ENCODE data around the gene FER1L5. TPM values are rescaled to one million over a fixed set of nuclear protein-coding genes. Genes with fewer than 3 reads are reported as not detected.
A peak's percentile ranks its signal among the peaks of the same experiment; 100 is the strongest.
"Not testable (repeated sequence)": the region's sequence is repeated elsewhere in the genome, so short reads cannot be mapped to it uniquely, and the experiment has no call there.

Gene FER1L5
- total RNA-seq, 2 experiments from 2014 or later: not detected

GRCh38 chr2:96663177-96663576 lies 20.6 kb downstream of the FER1L5 start:
- POLR2A ChIA-PET: no interaction called here
- H3K4me3 Mint-ChIP-seq: no peak overlapping the region
- no peak for DNase-seq
- ATAC-seq: no peak
- H3K27me3 Mint-ChIP-seq (ENCODE audit: low read depth): peaks cover 6% of the 10 kb centered on the region
- no peaks in the 10 kb centered on the region for H3K36me3 Mint-ChIP-seq (ENCODE audit: low read depth)
- CTCF ChIA-PET: no interaction called here
- no peaks in the 10 kb centered on the region for H3K9me3 Mint-ChIP-seq (ENCODE audit: insufficient read depth)
- H3K4me1 Mint-ChIP-seq (ENCODE audit: low read depth): no peaks in the 10 kb centered on the region
- H3K27ac Mint-ChIP-seq: peak overlapping the region; percentile 28

- CTCF ChIA-PET: no interaction called here
- H3K27ac Mint-ChIP-seq: no peak overlapping the region
- H3K4me3 Mint-ChIP-seq: no peak overlapping the region
- H3K4me1 Mint-ChIP-seq (ENCODE audit: low read depth): no peaks in the 10 kb centered on the region
- ATAC-seq: no peak
- POLR2A ChIA-PET: no interaction called here
- no peaks in the 10 kb centered on the region for H3K36me3 Mint-ChIP-seq (ENCODE audit: low read depth)
- H3K27me3 Mint-ChIP-seq (ENCODE audit: low read depth): peaks cover 4% of the 10 kb centered on the region
- no peak for DNase-seq
- H3K9me3 Mint-ChIP-seq (ENCODE audit: insufficient read depth): no peaks in the 10 kb centered on the region
These were observed 21.3 kb downstream of the FER1L5 start for GRCh38 chr2:96663829-96664228.

- Mint-ChIP-seq H3K9me3 (ENCODE audit: insufficient read depth) (no peaks in the 10 kb centered on the region), H3K4me1 (ENCODE audit: low read depth) (no peaks in the 10 kb centered on the region), H3K4me3 (no peak overlapping the region), H3K36me3 (ENCODE audit: low read depth) (no peaks in the 10 kb centered on the region), H3K27ac (no peak overlapping the region), H3K27me3 (ENCODE audit: low read depth) (peaks cover 4% of the 10 kb centered on the region)
- no peak for DNase-seq
- POLR2A ChIA-PET: no interaction called here
- CTCF ChIA-PET: no interaction called here
- no peak for ATAC-seq
These were observed 21.9 kb downstream of the FER1L5 start for GRCh38 chr2:96664366-96664925.

- Mint-ChIP-seq H3K36me3 (ENCODE audit: low read depth) (no peaks in the 10 kb centered on the region), H3K9me3 (ENCODE audit: insufficient read depth) (no peaks in the 10 kb centered on the region), H3K27ac (no peak overlapping the region), H3K4me1 (ENCODE audit: low read depth) (no peaks in the 10 kb centered on the region), H3K4me3 (no peak overlapping the region), H3K27me3 (ENCODE audit: low read depth) (peaks cover 4% of the 10 kb centered on the region)
- CTCF ChIA-PET: no interaction called here
- ATAC-seq (no peak), DNase-seq (no peak)
- POLR2A ChIA-PET: no interaction called here
These were observed 22.6 kb downstream of the FER1L5 start for GRCh38 chr2:96665083-96665569.

GRCh38 chr2:96665717-96666116 lies 23.2 kb downstream of the FER1L5 start:
- POLR2A ChIA-PET; H3K36me3 Mint-ChIP-seq (ENCODE audit: low read depth); H3K27ac Mint-ChIP-seq; H3K4me1 Mint-ChIP-seq (ENCODE audit: low read depth); CTCF ChIA-PET; H3K27me3 Mint-ChIP-seq (ENCODE audit: low read depth); H3K9me3 Mint-ChIP-seq (ENCODE audit: insufficient read depth); H3K4me3 Mint-ChIP-seq; DNase-seq; ATAC-seq: not testable (repeated sequence)

- H3K27ac Mint-ChIP-seq: no peak overlapping the region
- ChIA-PET POLR2A (no interaction called here), CTCF (interaction anchor here (1.2 kb wide), 1 partner anchor 93 kb away, joined by 3 read pairs; no protein-coding TSS in a partner anchor)
- ATAC-seq: no peak
- DNase-seq: no peak
- H3K4me1 Mint-ChIP-seq (ENCODE audit: low read depth): peaks cover 5% of the 10 kb centered on the region
- no peaks in the 10 kb centered on the region for H3K36me3 Mint-ChIP-seq (ENCODE audit: low read depth)
- H3K9me3 Mint-ChIP-seq (ENCODE audit: insufficient read depth): no peaks in the 10 kb centered on the region
- H3K27me3 Mint-ChIP-seq (ENCODE audit: low read depth): peaks cover 4% of the 10 kb centered on the region
- H3K4me3 Mint-ChIP-seq: no peak overlapping the region
These were observed 26.2 kb downstream of the FER1L5 start for GRCh38 chr2:96668771-96669170.

- ATAC-seq (no peak), DNase-seq (no peak)
- H3K4me1 Mint-ChIP-seq (ENCODE audit: low read depth): peaks cover 5% of the 10 kb centered on the region
- ChIA-PET CTCF (interaction anchor here (1.2 kb wide), 1 partner anchor 92 kb away, joined by 3 read pairs; no protein-coding TSS in a partner anchor), POLR2A (no interaction called here)
- no peak overlapping the region for H3K4me3 Mint-ChIP-seq
- H3K36me3 Mint-ChIP-seq (ENCODE audit: low read depth): no peaks in the 10 kb centered on the region
- peaks cover 4% of the 10 kb centered on the region for H3K27me3 Mint-ChIP-seq (ENCODE audit: low read depth)
- H3K27ac Mint-ChIP-seq: no peak overlapping the region
- H3K9me3 Mint-ChIP-seq (ENCODE audit: insufficient read depth): no peaks in the 10 kb centered on the region
These were observed 27.1 kb downstream of the FER1L5 start for GRCh38 chr2:96669539-96670215.

GRCh38 chr2:96679848-96680247 lies 37.3 kb downstream of the FER1L5 start:
- CTCF ChIA-PET: no interaction called here
- POLR2A ChIA-PET: no interaction called here

GRCh38 chr2:96680561-96681141 lies 38.1 kb downstream of the FER1L5 start:
- POLR2A ChIA-PET: no interaction called here
- no peaks in the 10 kb centered on the region for H3K36me3 Mint-ChIP-seq (ENCODE audit: low read depth)
- ATAC-seq (no peak), DNase-seq (no peak)
- H3K9me3 Mint-ChIP-seq (ENCODE audit: insufficient read depth): no peaks in the 10 kb centered on the region
- H3K27me3 Mint-ChIP-seq (ENCODE audit: low read depth): peaks cover 12% of the 10 kb centered on the region
- H3K4me1 Mint-ChIP-seq (ENCODE audit: low read depth): no peaks in the 10 kb centered on the region
- H3K27ac Mint-ChIP-seq: no peak overlapping the region
- H3K4me3 Mint-ChIP-seq: no peak overlapping the region
- CTCF ChIA-PET: no interaction called here

More at GRCh38 chr2:96679848-96680247, 37.3 kb downstream of the FER1L5 start:
- no peaks in the 10 kb centered on the region for H3K9me3 Mint-ChIP-seq (ENCODE audit: insufficient read depth)
- H3K36me3 Mint-ChIP-seq (ENCODE audit: low read depth): no peaks in the 10 kb centered on the region
- no peak overlapping the region for H3K27ac Mint-ChIP-seq
- no peak overlapping the region for H3K4me3 Mint-ChIP-seq
- no peaks in the 10 kb centered on the region for H3K4me1 Mint-ChIP-seq (ENCODE audit: low read depth)
- peaks cover 12% of the 10 kb centered on the region for H3K27me3 Mint-ChIP-seq (ENCODE audit: low read depth)
- DNase-seq (no peak), ATAC-seq (no peak)

- no peak overlapping the region for H3K4me3 Mint-ChIP-seq
- H3K27ac Mint-ChIP-seq: no peak overlapping the region
- H3K27me3 Mint-ChIP-seq (ENCODE audit: low read depth): peaks cover 12% of the 10 kb centered on the region
- H3K4me1 Mint-ChIP-seq (ENCODE audit: low read depth): no peaks in the 10 kb centered on the region
- DNase-seq (no peak), ATAC-seq (no peak)
- H3K36me3 Mint-ChIP-seq (ENCODE audit: low read depth): no peaks in the 10 kb centered on the region
- ChIA-PET CTCF (no interaction called here), POLR2A (no interaction called here)
- no peaks in the 10 kb centered on the region for H3K9me3 Mint-ChIP-seq (ENCODE audit: insufficient read depth)
These were observed 39.0 kb downstream of the FER1L5 start for GRCh38 chr2:96681540-96681939.

GRCh38 chr2:96683307-96683706 lies 40.7 kb downstream of the FER1L5 start:
- peaks cover 12% of the 10 kb centered on the region for H3K27me3 Mint-ChIP-seq (ENCODE audit: low read depth)

GRCh38 chr2:96683972-96684820 lies 41.6 kb downstream of the FER1L5 start:
- no peaks in the 10 kb centered on the region for H3K36me3 Mint-ChIP-seq (ENCODE audit: low read depth)
- no peaks in the 10 kb centered on the region for H3K4me1 Mint-ChIP-seq (ENCODE audit: low read depth)
- CTCF ChIA-PET: no interaction called here
- ATAC-seq (no peak), DNase-seq (no peak)
- no peaks in the 10 kb centered on the region for H3K9me3 Mint-ChIP-seq (ENCODE audit: insufficient read depth)
- peaks cover 12% of the 10 kb centered on the region for H3K27me3 Mint-ChIP-seq (ENCODE audit: low read depth)
- POLR2A ChIA-PET: no interaction called here
- H3K4me3 Mint-ChIP-seq: no peak overlapping the region
- no peak overlapping the region for H3K27ac Mint-ChIP-seq

More at GRCh38 chr2:96683307-96683706, 40.7 kb downstream of the FER1L5 start:
- DNase-seq: no peak
- Mint-ChIP-seq H3K27ac (no peak overlapping the region), H3K4me3 (no peak overlapping the region), H3K36me3 (ENCODE audit: low read depth) (no peaks in the 10 kb centered on the region), H3K9me3 (ENCODE audit: insufficient read depth) (no peaks in the 10 kb centered on the region), H3K4me1 (ENCODE audit: low read depth) (no peaks in the 10 kb centered on the region)
- POLR2A ChIA-PET: no interaction called here
- CTCF ChIA-PET: no interaction called here
- no peak for ATAC-seq

Measured in activated CD8-positive, alpha-beta T cell treated with anti-CD3 and anti-CD28 coated beads, Interleukin-2, amount 10 ng/mL, durations not matched to agents 7 days and 5 days (primary cell).